ENCODE data around the gene NACA2.

DNA sequence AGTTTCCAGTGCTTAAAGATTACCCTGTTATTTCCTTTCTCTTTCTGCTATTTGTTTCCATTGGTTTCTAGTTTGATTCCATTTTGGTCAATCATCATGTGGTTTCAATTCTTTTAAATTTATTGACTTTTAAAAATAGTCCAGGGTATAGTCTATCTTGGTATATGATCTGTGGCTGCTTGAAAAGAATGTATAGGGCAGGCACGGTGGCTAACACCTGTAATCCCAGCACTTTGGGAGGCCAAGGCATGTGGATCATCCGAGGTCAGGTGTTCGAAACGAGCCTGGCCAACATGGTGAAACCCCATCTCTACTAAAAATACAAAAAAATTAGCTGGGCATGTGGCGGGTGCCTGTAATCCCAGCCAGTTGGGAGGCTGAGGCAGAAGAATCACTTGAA, 34.5 kb upstream of the NACA2 start:
- TF ChIP-seq, protein P1, sequence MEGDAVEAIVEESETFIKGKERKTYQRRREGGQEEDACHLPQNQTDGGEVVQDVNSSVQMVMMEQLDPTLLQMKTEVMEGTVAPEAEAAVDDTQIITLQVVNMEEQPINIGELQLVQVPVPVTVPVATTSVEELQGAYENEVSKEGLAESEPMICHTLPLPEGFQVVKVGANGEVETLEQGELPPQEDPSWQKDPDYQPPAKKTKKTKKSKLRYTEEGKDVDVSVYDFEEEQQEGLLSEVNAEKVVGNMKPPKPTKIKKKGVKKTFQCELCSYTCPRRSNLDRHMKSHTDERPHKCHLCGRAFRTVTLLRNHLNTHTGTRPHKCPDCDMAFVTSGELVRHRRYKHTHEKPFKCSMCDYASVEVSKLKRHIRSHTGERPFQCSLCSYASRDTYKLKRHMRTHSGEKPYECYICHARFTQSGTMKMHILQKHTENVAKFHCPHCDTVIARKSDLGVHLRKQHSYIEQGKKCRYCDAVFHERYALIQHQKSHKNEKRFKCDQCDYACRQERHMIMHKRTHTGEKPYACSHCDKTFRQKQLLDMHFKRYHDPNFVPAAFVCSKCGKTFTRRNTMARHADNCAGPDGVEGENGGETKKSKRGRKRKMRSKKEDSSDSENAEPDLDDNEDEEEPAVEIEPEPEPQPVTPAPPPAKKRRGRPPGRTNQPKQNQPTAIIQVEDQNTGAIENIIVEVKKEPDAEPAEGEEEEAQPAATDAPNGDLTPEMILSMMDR (optimal IDR thresholded peaks at IDR 0.05 in 1 of 3, IDR thresholded peaks at IDR 0.05 in 1 of 3, conservative IDR thresholded peaks at IDR 0.05 in 1 of 3; ENCODE audit: extremely low read depth in 1 of 3, insufficient read depth in 2 of 3, low read length in 3 of 3), result no peak
- no peak for TF ChIP-seq EZH2 (IDR thresholded peaks at IDR 0.05; ENCODE audit: low read length)

Data from keratinocyte (primary cell).